ENCODE measurements around the gene MRPL52. TPM values are rescaled to one million over a fixed set of nuclear protein-coding genes. Genes with fewer than 3 reads are reported as not detected.
"Not testable (repeated sequence)": the region's sequence is repeated elsewhere in the genome, so short reads cannot be mapped to it uniquely, and the experiment has no call there.

Gene MRPL52
- total RNA-seq, 1 experiment from 2014 or later: 110 TPM

DNA sequence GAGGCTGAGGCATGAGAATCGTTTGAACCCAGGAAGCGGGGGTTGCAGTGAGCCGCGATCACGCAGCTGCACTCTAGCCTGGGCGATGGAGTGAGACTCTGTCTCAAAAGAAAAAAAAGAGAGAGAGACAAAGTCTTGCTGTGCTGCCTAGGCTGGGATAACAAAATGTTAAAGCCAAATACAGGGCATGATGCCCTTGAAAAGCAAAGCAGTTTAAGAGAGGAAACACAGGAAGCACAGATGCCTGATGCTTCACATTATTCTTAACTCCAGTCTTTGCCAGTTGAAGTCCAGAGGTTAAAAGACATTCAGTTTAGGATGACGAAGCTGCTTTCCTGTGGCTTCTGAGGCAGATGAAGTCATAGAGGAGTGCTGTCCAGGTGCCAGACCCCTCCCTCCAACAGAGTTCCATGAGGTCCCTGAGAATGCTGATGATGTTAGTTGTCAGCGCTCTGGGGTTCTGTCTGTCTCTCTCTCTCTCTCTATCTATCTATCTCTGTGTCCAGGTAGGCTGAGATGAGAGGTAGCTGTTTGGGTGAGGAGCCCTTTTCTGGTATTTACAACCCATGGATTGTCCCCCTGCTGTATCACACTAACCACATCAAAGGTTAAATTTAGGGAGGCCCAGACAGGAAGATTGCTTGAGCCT lies 4.9 kb upstream of the MRPL52 start:
- H3K27ac Mint-ChIP-seq (ENCODE audit: unreplicated experiment): no peak overlapping the region
- no peaks in the 10 kb centered on the region for H3K27me3 Mint-ChIP-seq (ENCODE audit: unreplicated experiment)
- peaks cover 33% of the 10 kb centered on the region for H3K36me3 Mint-ChIP-seq (ENCODE audit: insufficient read depth, unreplicated experiment)
- BruUV-seq (replicated peaks): no TSS peak
- no peak for TF ChIP-seq CTCF (IDR thresholded peaks at IDR 0.05; ENCODE audit: unreplicated experiment)
- intact Hi-C loops (cut with micrococcal nuclease; ENCODE audit: unreplicated experiment): no loop called here
- CTCF ChIA-PET: interaction anchor here (0.6 to 1.5 kb wide), 6 partner anchors 12 to 1279 kb away, joined by 3 to 7 read pairs (median 4); no protein-coding TSS in a partner anchor
- H3K9me3 Mint-ChIP-seq (ENCODE audit: low read depth, unreplicated experiment): no peaks in the 10 kb centered on the region
- DNase-seq: peak; percentile 30
- H3K4me3 Mint-ChIP-seq (ENCODE audit: low read depth, unreplicated experiment): no peak overlapping the region
- H3K4me1 Mint-ChIP-seq (ENCODE audit: low read depth, unreplicated experiment): peaks cover 34% of the 10 kb centered on the region

DNA sequence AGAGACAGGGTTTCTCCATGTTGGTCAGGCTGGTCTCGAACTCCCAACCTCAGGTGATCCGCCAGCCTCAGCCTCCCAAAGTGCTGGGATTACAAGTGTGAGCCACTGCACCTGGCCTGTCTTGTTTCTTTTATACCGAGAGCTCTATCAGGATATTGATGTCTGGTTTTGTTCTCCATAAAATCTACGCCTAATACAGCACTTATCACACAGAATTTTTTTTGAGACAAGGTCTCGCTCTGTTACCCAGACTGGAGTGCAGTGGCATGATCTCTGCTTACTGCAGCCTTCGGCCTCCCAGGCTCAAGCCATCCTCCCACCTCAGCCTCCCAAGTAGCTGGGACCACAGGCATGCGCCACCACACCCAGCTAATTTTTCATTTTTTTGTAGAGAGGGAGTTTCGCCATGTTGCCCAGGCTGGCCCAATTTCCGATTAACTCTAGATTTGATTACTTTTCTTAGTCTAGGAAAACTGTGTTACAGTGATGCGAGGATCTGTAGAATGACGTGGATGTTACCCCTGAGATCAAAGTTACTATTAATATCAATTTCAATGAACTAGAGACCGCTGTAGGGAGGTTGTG lies 519 bp upstream of the MRPL52 start:
- BruUV-seq (replicated peaks); intact Hi-C loops (cut with micrococcal nuclease; ENCODE audit: unreplicated experiment); H3K9me3 Mint-ChIP-seq (ENCODE audit: low read depth, unreplicated experiment); H3K27me3 Mint-ChIP-seq (ENCODE audit: unreplicated experiment); DNase-seq; CTCF ChIA-PET: not testable (repeated sequence)
- H3K4me1 Mint-ChIP-seq (ENCODE audit: low read depth, unreplicated experiment): peaks cover 13% of the 10 kb centered on the region
- H3K4me3 Mint-ChIP-seq (ENCODE audit: low read depth, unreplicated experiment): peak overlapping the region; percentile 95
- peaks cover 22% of the 10 kb centered on the region for H3K36me3 Mint-ChIP-seq (ENCODE audit: insufficient read depth, unreplicated experiment)
- peak overlapping the region; percentile 87 for H3K27ac Mint-ChIP-seq (ENCODE audit: unreplicated experiment)

GRCh38 chr14:22830443-22831010 lies 840 bp downstream of the MRPL52 start:
- peaks cover 2% of the 10 kb centered on the region for H3K4me1 Mint-ChIP-seq (ENCODE audit: low read depth, unreplicated experiment)
- peak overlapping the region; percentile 87 for H3K27ac Mint-ChIP-seq (ENCODE audit: unreplicated experiment)
- no peaks in the 10 kb centered on the region for H3K9me3 Mint-ChIP-seq (ENCODE audit: low read depth, unreplicated experiment)
- DNase-seq: no peak
- TF ChIP-seq CTCF (IDR thresholded peaks at IDR 0.05; ENCODE audit: unreplicated experiment): no peak
- H3K27me3 Mint-ChIP-seq (ENCODE audit: unreplicated experiment): no peaks in the 10 kb centered on the region
- intact Hi-C loops (cut with micrococcal nuclease; ENCODE audit: unreplicated experiment): no loop called here
- peaks cover 22% of the 10 kb centered on the region for H3K36me3 Mint-ChIP-seq (ENCODE audit: insufficient read depth, unreplicated experiment)
- CTCF ChIA-PET: interaction anchor here (0.6 to 1.4 kb wide), 3 partner anchors 9 to 659 kb away, joined by 3 to 5 read pairs (median 3); no protein-coding TSS in a partner anchor
- BruUV-seq (replicated peaks): TSS peak; percentile 58
- peak overlapping the region; percentile 95 for H3K4me3 Mint-ChIP-seq (ENCODE audit: low read depth, unreplicated experiment)

DNA sequence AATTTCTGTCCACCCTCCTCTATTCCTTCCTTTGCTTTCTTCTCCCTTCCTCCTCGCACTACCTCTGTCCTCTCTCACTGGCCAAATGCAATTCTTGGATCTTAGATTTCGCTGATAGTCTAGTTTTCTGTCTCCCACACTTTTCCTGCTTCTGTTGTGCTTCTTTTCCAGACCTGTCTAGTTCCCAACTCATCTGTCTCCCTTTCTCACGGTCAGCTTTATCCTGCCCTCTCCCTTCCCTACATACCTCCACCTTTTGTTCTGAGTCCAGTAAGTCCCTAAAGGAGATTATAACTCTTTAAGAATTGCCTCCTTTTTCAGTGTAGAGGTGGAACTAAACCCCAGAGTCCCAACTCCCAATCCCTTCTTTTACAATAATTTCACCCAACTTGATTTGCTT lies 5.8 kb downstream of the MRPL52 start:
- CTCF ChIA-PET: interaction anchor here (1.7 kb wide), 1 partner anchor 18 kb away, joined by 4 read pairs; no protein-coding TSS in a partner anchor
- H3K4me1 Mint-ChIP-seq (ENCODE audit: low read depth, unreplicated experiment): peaks cover 23% of the 10 kb centered on the region
- no peaks in the 10 kb centered on the region for H3K9me3 Mint-ChIP-seq (ENCODE audit: low read depth, unreplicated experiment)
- BruUV-seq (replicated peaks): no TSS peak
- peaks cover 28% of the 10 kb centered on the region for H3K36me3 Mint-ChIP-seq (ENCODE audit: insufficient read depth, unreplicated experiment)
- no peak overlapping the region for H3K27ac Mint-ChIP-seq (ENCODE audit: unreplicated experiment)
- TF ChIP-seq CTCF (IDR thresholded peaks at IDR 0.05; ENCODE audit: unreplicated experiment): no peak
- H3K4me3 Mint-ChIP-seq (ENCODE audit: low read depth, unreplicated experiment): no peak overlapping the region
- intact Hi-C loops (cut with micrococcal nuclease; ENCODE audit: unreplicated experiment): no loop called here
- H3K27me3 Mint-ChIP-seq (ENCODE audit: unreplicated experiment): peaks cover 26% of the 10 kb centered on the region
- DNase-seq: no peak
